MCF 10A (cell line): ENCODE results near the gene ARRDC1. TPM values are rescaled to one million over a fixed set of nuclear protein-coding genes. Genes with fewer than 3 reads are reported as not detected.
A peak's percentile ranks its signal among the peaks of the same experiment; 100 is the strongest.
"Not testable (repeated sequence)": the region's sequence is repeated elsewhere in the genome, so short reads cannot be mapped to it uniquely, and the experiment has no call there.

Experiments
- BruUV-seq: library from RNA; stranded (reverse); fragments of 400-500 nt; replicated peaks from 2 replicates; lab custom pipeline; 2021; lab: Mats Ljungman, UMichigan
- CTCF ChIA-PET: fragments of 300-600 bp; sonication (Branson Sonifier 250); formaldehyde crosslinking; extraction: SDS; loops from one replicate; lab custom pipeline; 2021; ENCODE audit warnings: antibody characterized with exemption, inconsistent platforms; lab: Yijun Ruan, JAX
- POLR2A ChIA-PET: fragments of 300-600, 350-650 bp; sonication (Branson Sonifier 250); formaldehyde crosslinking; extraction: SDS; loops from one replicate; lab custom pipeline; 2020; ENCODE audit warnings: antibody characterized with exemption, inconsistent platforms; lab: Yijun Ruan, JAX
- DNase-seq: peaks from one replicate; pipeline ENCODE4 v3.0.0-alpha.2; 2018; ENCODE audit not compliant: unreplicated experiment
- H3K27ac Mint-ChIP-seq: one replicate; pipeline ENCODE4 v1.8.0; 2022; ENCODE audit warnings: mild to moderate bottlenecking, low read depth, mixed read lengths; ENCODE audit not compliant: unreplicated experiment
- H3K27me3 Mint-ChIP-seq: one replicate; pipeline ENCODE4 v1.8.0; 2022; ENCODE audit warnings: mixed read lengths; ENCODE audit not compliant: insufficient read depth, unreplicated experiment
- H3K36me3 Mint-ChIP-seq: one replicate; pipeline ENCODE4 v1.8.0; 2022; ENCODE audit warnings: mild to moderate bottlenecking, moderate library complexity, mixed read lengths; ENCODE audit not compliant: insufficient read depth, unreplicated experiment
- H3K4me1 Mint-ChIP-seq: one replicate; pipeline ENCODE4 v1.8.0; 2022; ENCODE audit warnings: mixed read lengths; ENCODE audit not compliant: insufficient read depth, unreplicated experiment
- H3K4me3 Mint-ChIP-seq: one replicate; pipeline ENCODE4 v1.8.0; 2022; ENCODE audit warnings: mild to moderate bottlenecking, moderate library complexity, mixed read lengths; ENCODE audit not compliant: unreplicated experiment
- H3K9me3 Mint-ChIP-seq: one replicate; pipeline ENCODE4 v1.8.0; 2022; ENCODE audit warnings: mixed read lengths; ENCODE audit not compliant: unreplicated experiment
- intact Hi-C: fragments of 100-400 bp; cut with micrococcal nuclease; formaldehyde crosslinking; loops from 2 replicates; pipeline ENCODE4 v1.14.1; 2022
- total RNA-seq: library from RNA; stranded (reverse); gene quantifications from 2 replicates; pipeline ENCODE4 v1.2.3, GENCODE V29; 2022
- TF ChIP-seq, protein P1 (sequence below): fragments of 200-600 bp; IDR thresholded peaks from one replicate; pipeline ENCODE4 v1.8.0; 2022; ENCODE audit warnings: antibody characterized with exemption, mild to moderate bottlenecking; ENCODE audit not compliant: unreplicated experiment

The ARRDC1 gene
- total RNA-seq, 1 experiment from 2014 or later, result 125 TPM

DNA sequence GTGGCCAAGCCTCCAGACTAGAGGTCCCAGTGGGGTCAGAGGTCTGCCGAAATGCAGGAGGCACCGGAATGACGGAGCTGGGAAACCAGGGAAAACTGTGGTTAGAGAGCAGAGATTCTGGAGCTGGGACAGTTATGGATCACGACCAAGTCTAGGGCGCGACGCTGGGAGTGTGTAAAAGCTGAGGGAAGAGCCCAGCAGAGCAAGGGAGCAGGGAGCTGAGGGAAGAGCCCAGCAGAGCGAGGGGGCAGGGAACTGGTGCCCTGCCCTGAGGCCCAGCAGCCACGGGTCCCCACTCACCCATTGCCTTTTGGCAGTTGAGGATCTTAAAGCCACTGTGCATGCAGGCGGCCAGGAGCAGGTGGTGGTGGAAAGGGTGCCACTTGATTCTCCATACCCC is 41.4 kb upstream of the ARRDC1 start:
- Mint-ChIP-seq H3K4me1 (peaks cover 7% of the 10 kb centered on the region), H3K27me3 (no peaks in the 10 kb centered on the region), H3K27ac (peak overlapping the region; percentile 50), H3K4me3 (no peak overlapping the region), H3K9me3 (no peaks in the 10 kb centered on the region), H3K36me3 (peaks cover 43% of the 10 kb centered on the region)
- ChIA-PET CTCF (interaction anchor here (0.6 kb wide), 1 partner anchor 16 kb away, joined by 4 read pairs; no protein-coding TSS in a partner anchor), POLR2A (no interaction called here)
- no peak for DNase-seq
- BruUV-seq, result no TSS peak
- TF ChIP-seq, protein P1, sequence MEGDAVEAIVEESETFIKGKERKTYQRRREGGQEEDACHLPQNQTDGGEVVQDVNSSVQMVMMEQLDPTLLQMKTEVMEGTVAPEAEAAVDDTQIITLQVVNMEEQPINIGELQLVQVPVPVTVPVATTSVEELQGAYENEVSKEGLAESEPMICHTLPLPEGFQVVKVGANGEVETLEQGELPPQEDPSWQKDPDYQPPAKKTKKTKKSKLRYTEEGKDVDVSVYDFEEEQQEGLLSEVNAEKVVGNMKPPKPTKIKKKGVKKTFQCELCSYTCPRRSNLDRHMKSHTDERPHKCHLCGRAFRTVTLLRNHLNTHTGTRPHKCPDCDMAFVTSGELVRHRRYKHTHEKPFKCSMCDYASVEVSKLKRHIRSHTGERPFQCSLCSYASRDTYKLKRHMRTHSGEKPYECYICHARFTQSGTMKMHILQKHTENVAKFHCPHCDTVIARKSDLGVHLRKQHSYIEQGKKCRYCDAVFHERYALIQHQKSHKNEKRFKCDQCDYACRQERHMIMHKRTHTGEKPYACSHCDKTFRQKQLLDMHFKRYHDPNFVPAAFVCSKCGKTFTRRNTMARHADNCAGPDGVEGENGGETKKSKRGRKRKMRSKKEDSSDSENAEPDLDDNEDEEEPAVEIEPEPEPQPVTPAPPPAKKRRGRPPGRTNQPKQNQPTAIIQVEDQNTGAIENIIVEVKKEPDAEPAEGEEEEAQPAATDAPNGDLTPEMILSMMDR, result no peak
- intact Hi-C loops, result no loop called here

DNA sequence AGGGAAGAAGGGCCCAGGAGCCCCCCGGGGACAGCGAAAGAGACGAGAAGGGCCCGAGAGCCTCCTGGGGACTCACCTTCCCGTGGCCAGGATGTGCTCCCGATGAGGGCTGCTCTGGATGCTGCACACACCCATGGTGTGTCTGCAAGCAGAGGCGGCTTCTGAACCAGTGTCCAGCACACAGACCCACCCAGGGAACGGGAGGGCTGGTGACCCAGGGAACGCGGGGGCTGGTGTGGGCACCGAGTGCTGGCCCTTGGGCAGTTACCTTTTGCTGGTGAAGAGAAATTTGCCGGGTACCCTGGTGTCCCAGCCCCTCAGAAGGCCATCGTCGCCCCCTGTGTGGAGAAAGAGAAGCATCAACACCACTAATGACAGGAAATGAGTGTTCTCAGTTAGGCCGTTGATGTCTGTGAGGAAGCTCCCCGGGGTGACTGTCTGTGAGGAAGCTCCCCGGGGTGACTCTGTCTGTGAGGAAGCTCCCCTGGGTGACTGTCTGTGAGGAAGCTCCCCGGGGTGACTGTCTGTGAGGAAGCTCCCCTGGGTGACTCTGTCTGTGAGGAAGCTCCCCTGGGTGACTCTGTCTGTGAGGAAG is 40.6 kb upstream of the ARRDC1 start:
- Mint-ChIP-seq H3K27me3 (no peaks in the 10 kb centered on the region), H3K36me3 (peaks cover 40% of the 10 kb centered on the region), H3K9me3 (no peaks in the 10 kb centered on the region), H3K4me1 (peaks cover under 1% of the 10 kb centered on the region), H3K4me3 (no peak overlapping the region), H3K27ac (no peak overlapping the region)
- no peak for DNase-seq
- intact Hi-C loops, result no loop called here
- POLR2A ChIA-PET, result no interaction called here
- TF ChIP-seq, protein P1, result no peak
- CTCF ChIA-PET, result interaction anchor here (0.6 kb wide), 1 partner anchor 493 kb away, joined by 3 read pairs; no protein-coding TSS in a partner anchor
- BruUV-seq, result no TSS peak

DNA sequence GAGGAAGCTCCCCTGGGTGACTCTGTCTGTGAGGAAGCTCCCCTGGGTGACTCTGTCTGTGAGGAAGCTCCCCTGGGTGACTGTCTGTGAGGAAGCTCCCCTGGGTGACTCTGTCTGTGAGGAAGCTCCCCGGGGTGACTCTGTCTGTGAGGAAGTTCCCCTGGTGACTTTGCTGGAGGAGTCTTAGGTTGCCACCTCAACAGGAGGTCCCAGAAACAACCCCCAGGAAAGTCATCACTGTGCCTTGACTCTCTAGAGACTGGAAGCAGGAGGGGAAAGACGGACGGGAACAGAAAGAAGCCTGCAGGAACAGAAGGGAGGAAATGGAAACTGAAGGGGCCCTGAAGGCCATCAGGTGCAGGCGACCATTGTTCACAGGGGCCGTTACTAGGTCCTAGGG is 37.0 kb upstream of the ARRDC1 start:
- POLR2A ChIA-PET, result interaction anchor here (1.1 kb wide), 1 partner anchor 80 kb away, joined by 4 read pairs; no protein-coding TSS in a partner anchor
- H3K9me3 Mint-ChIP-seq, CTCF ChIA-PET: not testable (repeated sequence)

DNA sequence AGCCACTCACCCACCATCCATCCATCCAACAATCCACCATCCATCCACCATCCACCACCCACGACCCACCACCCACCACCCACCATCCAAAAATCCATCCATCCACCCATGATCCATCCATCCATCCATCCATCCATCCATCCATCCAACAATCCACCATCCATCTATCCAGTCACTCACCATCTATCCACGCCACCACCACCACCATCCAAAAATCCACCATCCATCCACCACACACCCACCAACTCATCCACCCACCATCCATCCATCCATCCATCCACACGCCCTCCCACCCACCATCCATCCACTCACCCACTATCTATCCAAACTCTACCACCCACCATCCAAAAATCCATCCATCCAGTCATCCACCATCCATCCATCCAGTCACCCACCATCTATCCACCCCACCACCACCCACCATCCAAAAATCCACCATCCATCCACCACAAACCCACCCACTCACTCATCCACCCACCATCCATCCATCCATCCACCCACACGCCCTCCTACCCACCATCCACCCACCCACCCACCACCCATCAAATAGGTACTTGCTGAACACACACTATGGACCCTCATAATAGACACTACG is 35.8 kb upstream of the ARRDC1 start:
- Mint-ChIP-seq H3K27ac (peak overlapping the region; percentile 63), H3K4me1 (no peaks in the 10 kb centered on the region), H3K9me3 (no peaks in the 10 kb centered on the region), H3K27me3 (no peaks in the 10 kb centered on the region), H3K4me3 (no peak overlapping the region), H3K36me3 (peaks cover 46% of the 10 kb centered on the region)
- no peak for DNase-seq
- intact Hi-C loops, result no loop called here
- POLR2A ChIA-PET, result interaction anchor here (1.0 kb wide), 1 partner anchor 9 kb away, joined by 3 read pairs; the partner anchor contains the start of gene DPH7
- no TSS peak for BruUV-seq
- CTCF ChIA-PET, result no interaction called here
- TF ChIP-seq, protein P1, result no peak

More for the DNA sequence above, 37.0 kb upstream of the ARRDC1 start:
- intact Hi-C loops, DNase-seq, H3K4me3 Mint-ChIP-seq, H3K27me3 Mint-ChIP-seq, BruUV-seq, H3K4me1 Mint-ChIP-seq, H3K27ac Mint-ChIP-seq: not testable (repeated sequence)
- H3K36me3 Mint-ChIP-seq, result peaks cover 37% of the 10 kb centered on the region
